ENCODE data around the gene SH3PXD2B.

Gene SH3PXD2B

DNA sequence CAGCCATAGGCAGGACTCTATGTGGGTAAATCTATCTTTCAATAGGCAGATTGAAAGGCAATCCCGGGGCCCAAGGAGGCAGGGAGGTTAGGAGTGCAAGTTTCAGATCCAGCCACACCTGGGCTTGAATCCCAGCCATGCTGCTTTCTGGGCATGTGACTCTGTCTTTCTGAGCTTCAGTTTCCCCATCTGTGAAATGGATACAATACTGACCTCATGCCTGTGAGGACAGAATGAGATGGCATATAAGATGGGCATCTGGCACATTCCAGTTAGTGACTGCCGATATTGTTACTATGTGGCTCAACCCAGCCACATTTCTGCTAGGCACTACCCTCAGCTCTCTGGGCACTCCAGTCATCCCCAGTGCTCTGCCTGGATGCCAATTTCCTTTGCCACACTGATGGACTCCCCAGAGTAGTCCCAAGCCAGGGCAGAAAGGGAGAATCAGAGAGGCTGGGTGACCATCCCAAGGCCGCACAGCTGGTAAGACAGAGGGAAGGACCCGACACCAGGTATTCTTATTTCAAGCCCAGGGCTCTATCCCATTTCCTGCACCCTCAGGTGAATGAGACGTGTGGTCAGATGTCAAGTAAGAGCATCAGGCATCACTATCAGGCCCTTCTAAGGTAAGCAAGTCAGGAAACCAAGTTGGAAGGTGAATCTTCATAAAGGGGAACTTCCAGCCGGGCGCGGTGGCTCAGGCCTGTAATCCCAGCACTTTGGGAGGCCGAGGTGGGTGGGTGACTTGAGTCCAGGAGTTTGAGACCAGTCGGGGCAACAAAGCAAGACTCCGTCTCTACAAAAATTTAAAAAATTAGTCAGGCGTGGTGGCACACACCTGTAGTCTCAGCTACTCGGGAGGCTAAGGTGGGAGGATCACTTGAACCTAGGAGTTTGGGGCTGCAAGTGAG is 38.7 kb downstream of the SH3PXD2B start:
- no peak for DNase-seq (ENCODE audit: low spot score)
- TF ChIP-seq CTCF (IDR thresholded peaks at IDR 0.05; ENCODE audit: extremely low read depth, missing control alignments), result no peak

DNA sequence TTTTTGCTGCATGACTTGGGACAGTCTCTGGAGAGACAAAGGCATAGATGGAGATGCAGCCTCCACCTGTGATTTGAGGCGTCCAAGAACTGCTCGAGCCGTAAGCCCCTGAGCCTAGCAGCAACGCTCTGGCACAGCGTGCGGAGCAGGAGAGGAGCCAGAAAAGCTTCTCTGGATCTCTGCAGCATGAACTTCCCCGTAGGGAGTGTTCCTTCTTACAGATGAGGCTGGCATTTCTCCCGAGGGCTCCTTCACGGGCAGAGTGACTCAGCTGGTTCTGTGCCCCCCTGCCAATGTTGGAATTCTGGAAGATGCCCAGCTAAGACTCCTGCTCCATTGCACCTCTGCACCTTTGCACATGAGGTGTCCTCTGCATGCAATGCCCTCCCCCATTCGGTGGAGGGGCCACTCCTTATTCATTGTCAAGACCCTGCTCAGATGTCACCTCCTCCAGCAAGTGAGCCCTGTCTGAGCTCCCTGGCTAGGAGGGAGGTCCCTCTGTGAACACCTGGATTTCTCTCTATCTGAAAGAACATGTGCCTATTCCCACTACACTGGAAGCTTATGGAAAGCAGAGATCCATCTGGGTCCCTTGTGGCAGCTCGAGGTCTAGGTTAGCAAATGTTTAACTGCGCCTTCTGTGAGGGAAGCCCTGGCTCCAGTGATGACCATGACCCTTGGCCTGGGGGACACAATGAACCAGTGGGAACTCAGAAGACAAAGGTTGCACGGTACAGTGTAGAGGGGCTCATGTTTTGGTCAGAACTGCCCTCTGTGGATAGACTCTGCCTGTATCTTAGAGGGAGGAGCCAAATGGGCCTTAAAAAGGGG is 39.6 kb downstream of the SH3PXD2B start:
- no peak for TF ChIP-seq CTCF (IDR thresholded peaks at IDR 0.05; ENCODE audit: extremely low read depth, missing control alignments)

GRCh38 chr5:172413601-172414171 is 40.6 kb downstream of the SH3PXD2B start:
- no peak for TF ChIP-seq CTCF (IDR thresholded peaks at IDR 0.05; ENCODE audit: extremely low read depth, missing control alignments)
- no peak for DNase-seq (ENCODE audit: low spot score)

More for the DNA sequence above, 39.6 kb downstream of the SH3PXD2B start:
- no peak for DNase-seq (ENCODE audit: low spot score)

DNA sequence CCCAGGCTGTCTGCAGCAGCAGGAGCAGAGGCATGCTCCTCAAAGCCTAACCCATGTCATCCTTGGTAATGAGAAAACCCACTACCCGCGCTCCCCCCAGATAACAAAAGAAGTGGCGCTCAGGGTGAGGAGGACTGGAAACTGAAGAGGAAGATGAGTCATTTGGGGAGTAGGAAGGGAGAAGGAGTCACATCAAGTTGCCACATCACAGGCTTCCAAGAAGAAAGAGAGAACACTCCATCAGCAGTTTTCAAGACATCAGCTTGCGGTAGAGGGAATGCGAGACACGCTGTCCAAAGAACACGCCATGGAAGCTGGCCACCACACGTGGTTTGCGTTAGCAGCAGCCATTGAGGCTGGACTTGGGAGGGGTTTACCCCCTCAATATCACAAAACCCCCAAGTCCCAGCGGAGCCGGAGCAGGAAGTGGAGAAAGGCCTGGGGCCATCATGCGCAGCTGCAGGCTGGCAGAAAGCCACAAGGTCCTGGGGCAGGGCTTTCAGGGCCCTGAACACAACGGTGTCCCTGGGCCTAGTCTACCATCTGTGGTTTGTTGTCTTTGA is 41.5 kb downstream of the SH3PXD2B start:
- no peak for TF ChIP-seq CTCF (IDR thresholded peaks at IDR 0.05; ENCODE audit: extremely low read depth, missing control alignments)
- no peak for DNase-seq (ENCODE audit: low spot score)

DNA sequence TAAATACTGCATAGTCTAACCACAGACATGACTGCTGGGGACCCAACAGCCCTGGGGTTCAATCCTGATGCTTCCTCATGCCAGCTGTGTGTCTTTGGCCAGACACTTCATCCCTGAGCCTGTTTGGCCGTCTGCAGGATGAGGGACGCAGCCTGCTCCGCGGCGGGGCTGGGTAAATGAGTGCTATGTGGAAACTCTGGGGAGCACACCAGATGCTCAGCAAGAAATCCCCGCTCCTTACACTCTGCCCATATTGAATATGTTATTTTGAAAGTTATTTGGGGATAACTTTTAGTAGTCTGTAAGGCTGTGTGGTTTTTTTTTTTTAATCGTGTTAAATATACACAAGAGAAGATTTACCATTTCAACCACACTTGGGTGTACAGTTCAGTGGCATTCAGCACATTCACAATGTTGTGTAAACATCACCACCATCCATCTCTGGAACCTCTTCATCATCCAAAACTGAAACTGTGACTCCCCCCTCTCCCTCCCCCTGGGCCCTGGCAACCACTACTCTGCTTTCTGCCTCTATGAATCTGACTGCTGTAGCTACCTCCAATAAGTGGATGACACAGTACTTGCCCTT is 42.7 kb downstream of the SH3PXD2B start:
- no peak for DNase-seq (ENCODE audit: low spot score)
- no peak for TF ChIP-seq CTCF (IDR thresholded peaks at IDR 0.05; ENCODE audit: extremely low read depth, missing control alignments)

GRCh38 chr5:172410662-172411483 is 43.5 kb downstream of the SH3PXD2B start:
- no peak for DNase-seq (ENCODE audit: low spot score)
- TF ChIP-seq CTCF (IDR thresholded peaks at IDR 0.05; ENCODE audit: extremely low read depth, missing control alignments), result no peak
